Transverse colon (tissue), 3 donors: ENCODE measurements around the gene C1QL1.

Experiments used
- CTCF ChIP-seq, 5 experiments: fragments of 200-600 bp in 3 of 5; fragments of 450-650 bp in 2 of 5; sonication (generic) in 3 of 5; IDR thresholded peaks; 1 replicate in 2 of 5; 2 replicates in 3 of 5; pipeline ENCODE4 v1.5.1; 2016 to 2017; ENCODE audit warnings: antibody characterized with exemption in 5 of 5, inconsistent platforms in 3 of 5, mild to moderate bottlenecking in 2 of 5, moderate library complexity in 1 of 5
- POLR2A ChIP-seq: fragments of 450-650 bp; IDR thresholded peaks from one replicate; pipeline ENCODE4 v1.6.1; 2016; ENCODE audit warnings: antibody characterized with exemption, mild to moderate bottlenecking, moderate library complexity

- TF ChIP-seq POLR2A = no peak
- TF ChIP-seq CTCF (IDR thresholded peaks at IDR 0.05) = no peak
Measured at GRCh38 chr17:44952946-44953475, 15.1 kb downstream of the C1QL1 start.
